Prostate gland (tissue), 2 donors: ENCODE data around the gene CMSS1.

ENCODE experiments used
- POLR2A ChIP-seq: fragments of 450-650 bp; IDR thresholded peaks from one replicate; pipeline ENCODE4 v1.6.1; 2016; ENCODE audit warnings: antibody characterized with exemption, mild to moderate bottlenecking
- TF ChIP-seq, protein P1 (sequence below), 4 experiments: fragments of 200-600 bp in 2 of 4; fragments of 450-650 bp in 2 of 4; sonication (generic) in 2 of 4; IDR thresholded peaks; 1 replicate in 3 of 4; 2 replicates in 1 of 4; pipeline ENCODE4 v1.5.1; 2016 to 2019; ENCODE audit warnings: antibody characterized with exemption in 4 of 4, mild to moderate bottlenecking in 2 of 4, moderate library complexity in 2 of 4

DNA sequence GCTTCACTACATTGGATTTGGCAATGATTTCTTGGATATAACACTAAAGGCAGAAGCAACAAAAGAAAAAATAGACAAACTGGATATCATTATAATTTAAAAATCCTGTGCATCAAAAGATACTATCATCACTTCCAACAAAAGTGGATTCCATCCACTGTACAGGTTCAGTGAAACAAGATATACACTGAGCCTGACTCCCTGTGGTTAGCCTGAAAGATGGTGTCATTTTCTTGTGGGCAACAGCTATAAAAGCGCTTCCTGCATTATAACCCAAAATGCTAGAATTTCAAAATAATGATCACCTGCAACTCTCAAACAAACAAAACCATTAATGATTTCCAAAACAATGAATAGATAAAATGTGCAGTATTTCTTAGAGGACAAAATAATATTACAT, 403.5 kb downstream of the CMSS1 start:
- TF ChIP-seq POLR2A, result no peak
- TF ChIP-seq, protein P1, sequence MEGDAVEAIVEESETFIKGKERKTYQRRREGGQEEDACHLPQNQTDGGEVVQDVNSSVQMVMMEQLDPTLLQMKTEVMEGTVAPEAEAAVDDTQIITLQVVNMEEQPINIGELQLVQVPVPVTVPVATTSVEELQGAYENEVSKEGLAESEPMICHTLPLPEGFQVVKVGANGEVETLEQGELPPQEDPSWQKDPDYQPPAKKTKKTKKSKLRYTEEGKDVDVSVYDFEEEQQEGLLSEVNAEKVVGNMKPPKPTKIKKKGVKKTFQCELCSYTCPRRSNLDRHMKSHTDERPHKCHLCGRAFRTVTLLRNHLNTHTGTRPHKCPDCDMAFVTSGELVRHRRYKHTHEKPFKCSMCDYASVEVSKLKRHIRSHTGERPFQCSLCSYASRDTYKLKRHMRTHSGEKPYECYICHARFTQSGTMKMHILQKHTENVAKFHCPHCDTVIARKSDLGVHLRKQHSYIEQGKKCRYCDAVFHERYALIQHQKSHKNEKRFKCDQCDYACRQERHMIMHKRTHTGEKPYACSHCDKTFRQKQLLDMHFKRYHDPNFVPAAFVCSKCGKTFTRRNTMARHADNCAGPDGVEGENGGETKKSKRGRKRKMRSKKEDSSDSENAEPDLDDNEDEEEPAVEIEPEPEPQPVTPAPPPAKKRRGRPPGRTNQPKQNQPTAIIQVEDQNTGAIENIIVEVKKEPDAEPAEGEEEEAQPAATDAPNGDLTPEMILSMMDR (IDR thresholded peaks at IDR 0.05), result no peak
